SH-SY5Y (cell line): ENCODE measurements around the gene NPBWR2.

ENCODE experiments used
- GATA2 ChIP-seq: IDR thresholded peaks from 2 replicates; pipeline ENCODE4 v1.6.1; 2011; ENCODE audit warnings: mild to moderate bottlenecking, low read depth, low read length
- GATA3 ChIP-seq: IDR thresholded peaks from 2 replicates; pipeline ENCODE4 v1.6.1; 2011; ENCODE audit warnings: low read depth, mild to moderate bottlenecking, low read length, moderate library complexity

Gene NPBWR2

DNA sequence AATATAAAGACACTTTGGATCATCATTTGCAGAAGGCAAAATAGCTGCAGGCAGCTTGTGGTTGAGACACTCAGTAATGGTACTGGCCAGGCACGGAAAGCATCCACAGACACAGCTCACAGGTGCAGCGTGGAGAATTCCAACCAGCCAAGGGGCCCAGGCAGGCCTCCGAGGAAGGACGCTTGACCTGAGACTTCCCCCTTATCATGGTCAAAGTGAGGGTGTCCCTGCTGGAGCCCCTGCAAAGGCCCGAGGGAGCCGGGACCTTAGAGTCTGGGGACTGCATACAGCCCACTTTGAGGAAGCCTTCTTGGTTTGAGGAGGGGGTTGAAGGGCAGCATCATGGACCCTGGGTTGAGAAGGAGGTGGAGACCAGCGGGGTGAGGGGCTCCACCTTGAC is 41.8 kb upstream of the NPBWR2 start:
- no peak for TF ChIP-seq GATA3
- TF ChIP-seq GATA2, result no peak

DNA sequence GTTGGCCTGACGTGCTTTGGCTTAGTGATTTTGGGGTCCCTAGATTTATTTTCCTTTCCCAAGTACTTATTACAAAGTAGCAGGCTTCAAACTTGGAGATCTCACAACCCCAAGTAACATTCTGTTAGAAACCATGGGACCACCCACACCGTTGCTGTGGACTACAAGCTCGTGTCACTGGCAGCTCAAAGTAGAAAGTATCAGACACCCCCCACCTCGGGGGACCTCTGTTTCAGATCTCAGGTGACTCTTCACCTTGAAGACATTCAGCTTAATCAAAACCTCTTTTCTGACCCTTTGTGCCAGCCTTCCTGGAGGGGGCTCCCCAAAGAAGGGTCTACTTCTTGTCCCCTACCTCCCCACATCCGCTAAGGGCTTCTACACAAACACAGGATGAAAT is 41.2 kb upstream of the NPBWR2 start:
- TF ChIP-seq GATA2, result no peak
- no peak for TF ChIP-seq GATA3

DNA sequence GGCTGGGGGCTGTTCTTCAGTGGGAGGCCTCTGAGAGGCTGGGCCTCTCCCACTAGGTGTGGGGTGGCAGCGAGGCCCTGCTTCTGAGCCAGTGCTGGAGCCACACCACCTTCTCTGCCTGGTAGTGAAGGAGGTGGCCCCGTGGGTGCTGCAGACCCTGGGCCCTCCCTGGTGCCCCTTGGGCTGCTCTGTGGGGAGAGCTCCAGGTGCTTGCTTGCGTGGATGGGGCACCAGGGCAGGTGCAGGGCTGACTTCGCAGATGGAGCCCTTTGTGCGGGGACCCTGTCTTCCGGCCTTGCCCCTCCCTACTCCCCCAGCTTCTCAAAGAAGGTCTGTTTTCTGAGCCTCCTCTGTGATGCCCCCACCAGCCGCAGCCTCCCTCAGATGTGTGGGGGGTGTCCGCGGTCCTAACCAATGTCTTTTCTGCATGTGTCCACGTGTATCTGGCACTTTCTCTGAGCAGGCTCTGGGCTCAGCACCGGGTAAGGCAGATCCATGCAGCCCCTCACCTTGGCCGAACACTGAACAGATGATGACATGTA is 39.6 kb upstream of the NPBWR2 start:
- TF ChIP-seq GATA3 (no peak), GATA2 (no peak)

DNA sequence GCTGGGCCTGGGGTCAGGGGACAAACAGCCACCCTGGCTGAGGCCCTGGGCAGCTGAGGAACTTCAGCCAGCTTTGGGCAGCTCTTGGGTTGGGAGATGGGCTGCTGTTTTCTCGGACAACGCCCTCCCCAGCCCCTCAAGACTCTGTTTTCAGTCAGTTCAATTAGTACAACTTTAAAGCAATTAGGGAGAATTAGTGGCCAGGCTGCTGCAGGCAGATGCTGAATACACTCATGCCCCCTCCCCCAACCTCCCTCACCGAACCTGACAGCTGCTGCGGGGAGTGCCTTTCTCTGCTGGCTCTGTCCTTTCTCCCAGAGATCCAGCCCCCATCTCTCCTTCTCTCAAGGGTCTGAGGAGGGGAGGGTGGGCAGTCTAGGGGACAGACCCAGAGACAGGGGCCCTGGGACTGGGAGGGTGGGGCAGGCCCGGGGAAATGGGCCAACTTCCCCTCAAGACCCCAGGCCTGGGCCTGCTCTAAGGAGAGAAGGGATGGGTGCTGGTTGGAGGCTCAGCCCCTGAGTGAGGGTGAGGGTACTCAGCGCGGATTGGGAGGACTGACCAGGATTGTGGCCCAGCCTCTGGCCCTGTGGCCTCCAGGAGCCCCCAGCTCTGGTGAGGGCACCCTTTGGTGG is 39.1 kb upstream of the NPBWR2 start:
- TF ChIP-seq GATA3 (no peak), GATA2 (no peak)

DNA sequence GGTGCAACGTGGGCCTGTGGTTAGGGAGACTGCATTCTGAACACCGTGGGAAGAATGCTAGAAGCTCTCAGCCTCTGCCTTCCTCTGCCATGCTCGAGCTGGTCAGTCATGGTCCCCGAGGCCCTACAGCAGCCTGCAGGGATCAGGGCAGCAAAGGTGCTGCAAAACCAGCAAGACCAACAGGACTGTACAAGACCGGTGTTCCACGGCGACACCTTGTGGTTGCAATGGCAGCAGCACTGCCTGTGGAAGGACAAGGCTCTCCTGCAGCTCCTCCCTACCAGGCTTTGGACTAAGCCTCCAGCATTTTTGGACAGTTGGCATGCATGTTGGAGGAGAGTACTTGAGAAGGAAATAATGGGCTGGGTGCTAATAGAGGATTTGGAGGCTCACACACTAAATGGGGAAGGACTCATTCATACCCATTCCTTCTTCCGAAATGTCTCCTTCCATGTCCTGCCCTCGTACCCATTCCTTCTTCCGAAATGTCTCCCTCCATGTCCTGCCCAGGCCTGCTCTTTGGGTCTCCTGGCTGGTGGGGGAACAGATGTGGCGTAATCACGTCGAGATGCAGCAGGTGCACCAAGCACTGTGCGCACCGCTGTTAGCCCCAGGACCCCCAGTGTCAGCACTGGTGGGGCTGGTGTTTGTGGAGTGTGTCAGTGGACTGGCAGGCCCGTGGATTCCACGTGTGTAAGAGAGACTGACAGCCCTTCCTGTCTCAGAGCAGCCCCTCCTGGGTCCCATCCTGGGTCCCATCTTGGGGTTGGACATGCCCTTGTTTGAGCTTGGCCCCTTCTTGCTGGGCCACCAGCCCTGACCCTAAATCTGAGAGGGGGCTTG is 38.3 kb upstream of the NPBWR2 start:
- TF ChIP-seq GATA3 (no peak), GATA2 (no peak)

DNA sequence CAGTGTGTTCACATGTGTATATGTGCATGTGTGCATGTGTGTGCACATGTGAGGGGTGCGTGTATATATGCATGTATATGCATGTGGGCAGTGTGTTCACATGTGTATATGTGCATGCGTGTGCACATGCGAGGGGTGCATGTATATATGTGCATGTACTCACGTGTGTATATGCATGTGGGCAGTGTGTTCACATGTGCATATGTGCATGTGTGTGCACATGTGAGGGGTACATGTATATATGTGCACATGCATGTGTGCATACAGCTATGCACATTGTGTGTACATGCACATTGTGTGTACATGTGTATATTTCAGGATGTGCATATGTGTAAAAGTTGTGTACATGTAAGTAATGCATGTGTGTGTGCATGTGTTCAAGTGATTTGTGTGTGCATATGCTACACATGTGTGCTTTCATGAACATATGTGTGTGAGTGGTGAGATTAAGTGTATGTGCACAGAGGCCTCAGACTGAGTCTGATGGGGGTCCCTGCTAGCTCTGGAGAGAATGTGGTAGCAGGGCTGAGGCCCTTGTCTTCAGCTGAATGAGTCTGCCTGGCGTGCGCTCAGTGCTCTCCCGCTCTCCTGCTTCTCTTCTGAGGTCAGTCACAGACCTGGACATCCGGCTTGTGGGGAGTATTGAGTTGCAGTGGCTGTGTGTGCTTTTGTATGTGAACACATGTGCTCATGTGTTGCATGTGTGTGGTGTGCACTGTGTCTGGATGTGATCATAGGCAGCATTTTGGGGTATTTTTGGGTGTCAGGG is 37.0 kb upstream of the NPBWR2 start:
- no peak for TF ChIP-seq GATA3
- TF ChIP-seq GATA2, result no peak

DNA sequence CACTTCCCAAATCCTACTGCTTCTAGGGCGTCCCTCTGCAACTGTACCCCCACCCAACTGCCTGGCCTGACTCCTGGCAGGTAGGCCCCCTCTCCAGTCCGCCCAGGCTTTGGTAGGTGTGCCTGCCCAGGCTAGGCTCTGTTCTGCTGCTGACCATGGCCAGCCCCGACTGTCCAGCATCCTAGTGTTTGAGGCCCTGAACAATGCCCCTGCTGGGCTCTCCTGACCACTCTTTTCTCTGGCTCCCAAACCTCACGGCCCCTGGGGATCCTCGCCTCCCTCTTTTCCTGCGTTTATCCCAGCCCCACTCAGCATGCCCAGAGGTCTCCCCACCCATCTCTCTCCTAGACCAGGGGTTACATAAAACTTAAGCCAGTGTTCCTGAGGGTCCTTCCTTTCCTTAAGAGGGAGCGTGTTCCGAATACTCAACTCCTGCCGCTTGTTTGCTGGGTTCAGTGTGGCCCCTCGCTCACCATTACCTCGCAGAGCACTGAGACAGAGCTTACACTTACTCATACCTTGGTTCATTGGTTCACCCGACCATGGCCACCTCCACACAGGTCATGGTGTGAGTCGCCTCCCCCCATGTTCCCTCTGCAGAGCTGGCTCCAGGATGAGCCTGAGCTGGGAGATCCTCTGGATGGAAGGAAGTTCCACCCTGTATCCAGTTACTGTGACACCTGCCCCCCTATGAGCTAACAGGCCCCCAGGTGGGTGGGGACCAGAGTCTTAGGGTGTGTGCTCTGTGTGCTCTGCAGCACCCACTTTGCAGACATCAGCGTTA is 35.8 kb upstream of the NPBWR2 start:
- TF ChIP-seq GATA2 (no peak), GATA3 (no peak)

DNA sequence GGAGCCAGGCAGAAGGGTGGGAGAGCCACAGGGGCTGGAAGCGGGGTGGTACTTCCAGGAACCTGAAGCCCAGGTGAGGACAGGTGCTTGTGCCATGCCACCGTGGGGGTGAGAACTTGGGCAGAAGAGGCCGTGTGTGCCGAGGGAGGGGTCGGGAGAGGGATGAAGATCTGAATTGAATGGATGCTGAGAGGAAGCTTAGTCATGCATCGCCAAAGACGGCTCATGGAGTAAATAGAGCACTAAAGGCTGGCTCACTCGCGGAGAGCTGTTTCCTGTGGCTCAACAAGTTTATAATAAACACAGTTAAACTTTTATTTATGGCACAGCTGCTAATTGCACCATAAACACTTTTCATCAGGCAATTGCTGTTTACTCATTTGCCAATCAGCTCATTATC is 35.2 kb upstream of the NPBWR2 start:
- no peak for TF ChIP-seq GATA3
- no peak for TF ChIP-seq GATA2

DNA sequence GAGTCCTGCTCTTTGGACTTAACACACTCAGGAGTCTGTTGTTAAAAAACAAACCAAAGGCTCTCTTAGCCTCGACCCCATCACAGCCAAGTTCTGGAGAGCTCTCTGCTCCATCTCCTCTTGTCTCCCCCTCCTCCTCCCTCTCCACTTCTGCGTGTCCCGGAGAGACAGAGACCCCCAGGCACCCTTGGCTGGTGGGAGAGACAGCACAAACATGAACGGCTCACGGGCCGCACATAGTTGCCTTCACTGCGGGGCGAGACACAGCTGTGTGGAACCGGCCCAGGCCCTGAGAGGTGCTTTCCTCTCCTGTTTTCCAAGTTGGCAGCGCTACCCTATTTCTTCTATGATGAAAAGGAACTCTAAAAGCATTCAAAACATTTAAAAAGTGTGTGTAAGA is 33.6 kb upstream of the NPBWR2 start:
- TF ChIP-seq GATA2, result no peak

DNA sequence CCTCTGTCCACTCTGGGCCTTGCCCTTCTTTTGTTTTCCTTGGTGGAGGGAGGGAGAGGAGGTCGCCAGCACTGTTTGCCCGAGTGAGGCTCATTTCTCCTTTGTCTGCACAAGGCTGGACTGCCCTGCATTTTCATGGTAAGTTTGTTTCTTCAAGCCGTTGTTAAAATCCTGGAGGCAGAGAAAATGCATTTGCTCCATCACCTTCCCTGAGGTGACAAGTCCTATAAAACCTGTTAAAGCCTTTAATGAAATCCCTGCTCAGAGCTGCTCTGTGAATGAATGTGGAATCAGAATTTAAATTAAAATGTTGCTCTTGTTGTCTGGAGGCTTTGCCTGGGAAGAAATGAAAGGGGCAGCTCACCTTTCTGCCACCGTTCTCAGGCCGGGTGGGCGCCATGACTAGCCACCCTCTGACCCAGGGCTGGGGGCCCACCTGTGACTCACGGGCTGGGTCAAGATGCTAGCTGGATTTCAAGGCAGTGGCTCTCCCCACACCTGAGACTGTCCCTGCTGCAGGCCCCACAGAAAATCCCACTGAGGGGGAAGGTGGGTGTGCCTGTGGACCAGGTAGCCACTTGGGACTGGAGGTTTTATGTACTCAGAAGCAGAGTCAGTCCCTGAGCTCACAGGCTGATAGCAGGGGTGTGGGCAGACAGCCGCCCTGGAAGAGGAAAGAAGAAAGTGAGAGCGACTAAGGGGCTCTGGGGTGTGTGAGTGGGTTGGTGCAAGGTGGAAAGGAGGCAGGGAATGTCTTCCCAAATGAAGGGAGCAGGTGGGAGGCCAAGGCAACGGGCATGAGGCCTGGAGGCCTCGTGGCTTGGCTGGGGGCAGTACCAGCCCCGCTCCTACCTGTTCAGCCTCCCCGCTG is 32.9 kb upstream of the NPBWR2 start:
- TF ChIP-seq GATA3 (no peak), GATA2 (no peak)

DNA sequence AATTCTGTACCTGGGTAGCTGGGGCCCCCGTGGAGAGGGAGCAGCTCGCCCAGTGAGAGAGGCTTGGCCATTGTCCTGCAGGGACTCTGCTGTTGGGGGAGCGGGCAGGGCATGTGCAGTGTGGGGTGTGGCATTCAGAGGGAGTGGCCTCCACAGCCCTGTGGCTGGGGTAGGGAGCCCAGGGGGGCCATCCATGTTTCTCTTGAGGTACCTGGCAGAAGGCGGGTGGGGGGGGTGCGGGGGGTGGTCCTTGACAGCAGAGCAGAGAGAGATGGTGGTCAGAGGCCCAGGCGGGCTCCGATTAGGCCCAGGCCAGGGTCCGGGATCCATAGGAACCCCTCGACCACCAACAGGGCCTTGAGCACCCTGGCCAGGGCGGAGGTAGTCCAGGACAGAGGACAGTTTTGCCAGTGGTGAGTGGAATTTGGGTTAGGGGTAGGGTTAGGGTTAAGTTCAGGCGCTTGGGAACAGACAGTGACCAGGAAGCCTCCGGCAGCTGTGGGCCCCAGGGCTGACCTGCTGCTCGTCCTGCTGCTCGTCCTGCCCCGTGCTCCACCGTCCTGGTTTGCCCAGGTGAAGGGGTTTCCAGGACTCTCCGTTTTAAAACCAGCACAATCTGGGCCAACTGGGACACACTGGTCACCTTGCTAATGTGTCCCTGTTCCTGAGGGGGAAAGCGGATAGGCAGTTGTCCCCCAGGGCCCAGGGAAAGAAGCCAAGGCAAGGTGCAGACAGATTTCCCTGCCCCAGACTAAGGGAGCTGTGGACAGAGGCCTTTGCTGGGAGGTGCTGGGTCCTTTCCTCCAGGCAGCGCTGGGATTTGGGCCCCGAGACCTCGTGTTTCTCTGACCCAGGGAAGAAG is 32.1 kb upstream of the NPBWR2 start:
- TF ChIP-seq GATA3, result no peak
- no peak for TF ChIP-seq GATA2

DNA sequence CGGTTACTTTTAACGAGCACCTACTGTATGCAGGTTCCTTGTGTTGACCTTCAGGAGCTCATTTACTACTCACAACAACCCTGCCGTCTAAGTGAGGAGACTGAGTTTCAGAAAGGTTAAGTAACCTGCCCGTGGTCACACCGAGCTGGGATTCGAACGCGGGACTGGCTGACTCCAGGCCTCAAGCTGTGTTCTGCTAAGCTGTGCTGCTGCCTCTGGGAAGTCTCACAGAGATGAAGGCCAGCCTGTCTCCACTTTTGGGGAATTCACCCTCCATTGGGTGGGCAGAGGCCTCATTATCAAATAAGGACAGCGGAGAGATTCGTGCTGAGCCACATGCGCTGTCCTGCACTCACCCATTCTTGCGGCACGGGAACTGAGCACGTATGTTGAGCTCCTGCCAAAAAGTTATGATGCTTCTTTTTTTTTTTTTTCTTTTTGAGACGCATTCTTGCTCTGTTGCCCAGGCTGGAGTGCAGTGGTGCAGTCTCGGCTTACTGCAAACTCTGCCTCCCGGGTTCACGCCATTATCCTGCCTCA is 31.0 kb upstream of the NPBWR2 start:
- TF ChIP-seq GATA3 (no peak), GATA2 (no peak)

DNA sequence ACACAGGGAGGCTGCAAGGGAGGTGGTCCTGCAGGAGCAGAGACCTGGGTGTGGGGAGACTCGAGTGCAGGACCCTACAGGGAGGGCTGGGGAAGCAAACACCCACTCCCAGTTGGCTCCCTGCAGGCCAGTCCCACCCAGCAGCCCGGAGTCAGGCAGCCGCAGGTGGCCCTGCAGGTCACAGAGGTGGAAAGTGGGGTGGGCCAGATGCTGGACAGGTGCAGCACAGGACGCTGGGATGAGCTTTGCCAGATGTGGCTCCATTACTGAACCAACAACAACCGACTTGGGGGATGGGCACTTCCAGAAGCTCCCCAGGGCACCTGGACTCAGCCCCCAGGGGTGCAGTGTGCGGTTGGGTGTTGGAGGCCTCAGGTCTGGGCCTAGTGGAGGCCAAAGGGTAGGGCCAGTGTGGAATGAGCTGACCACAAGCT is 30.2 kb upstream of the NPBWR2 start:
- no peak for TF ChIP-seq GATA3
- no peak for TF ChIP-seq GATA2
